NOMO-1 treated with dmso at 0.1 percent for 144 hours (cell line): ENCODE measurements around the gene TAB3.

Source experiments
- DNase-seq: peaks from one replicate; lab custom pipeline; 2025; ENCODE audit not compliant: unreplicated experiment; lab: John Stamatoyannopoulos, UW

The TAB3 gene

DNA sequence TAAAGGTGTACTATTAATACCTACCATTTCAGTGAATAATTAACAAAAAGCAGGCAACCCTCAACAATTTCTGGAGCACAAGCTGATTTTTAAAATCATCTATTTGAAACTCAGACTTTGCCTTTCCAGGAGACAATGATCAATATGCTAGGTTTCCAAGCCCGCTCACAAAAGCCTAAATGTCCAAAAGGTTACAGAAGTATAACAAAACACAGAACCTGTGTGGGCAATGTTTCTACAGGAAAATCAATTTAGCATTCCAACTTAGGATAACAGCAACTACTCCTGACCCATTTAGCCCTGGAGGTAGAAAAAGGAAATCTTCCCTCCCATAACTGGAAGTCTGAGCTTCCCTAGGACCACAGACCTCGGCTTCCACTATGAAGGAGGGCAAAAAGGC lies 3.9 kb downstream of the TAB3 start:
- DNase-seq = no peak

GRCh38 chrX:30883138-30883537 lies 5.9 kb downstream of the TAB3 start:
- DNase-seq = no peak

- DNase-seq = no peak
Observed at GRCh38 chrX:30881797-30882196, 7.3 kb downstream of the TAB3 start.

DNA sequence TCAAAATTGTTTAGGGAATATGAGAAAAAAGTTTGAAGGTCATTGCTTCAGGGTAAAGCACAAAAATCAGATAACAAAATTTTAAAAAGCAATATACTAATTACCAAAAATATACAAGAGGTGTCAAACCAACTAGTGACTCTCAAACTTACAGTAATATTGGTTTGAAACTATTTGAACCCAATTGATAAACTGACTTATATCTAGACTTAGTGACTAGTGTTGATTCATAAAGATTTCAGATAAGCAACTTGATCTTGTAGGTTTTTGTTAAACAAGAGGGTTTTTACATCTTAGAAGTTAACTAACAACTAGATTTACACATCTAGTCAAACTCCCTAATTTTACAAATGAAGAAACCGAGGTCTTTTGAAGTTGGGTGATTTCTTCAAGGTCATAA lies 7.7 kb downstream of the TAB3 start:
- no peak for DNase-seq

- no peak for DNase-seq
Observed at GRCh38 chrX:30880058-30880457, 9.0 kb downstream of the TAB3 start.

DNA sequence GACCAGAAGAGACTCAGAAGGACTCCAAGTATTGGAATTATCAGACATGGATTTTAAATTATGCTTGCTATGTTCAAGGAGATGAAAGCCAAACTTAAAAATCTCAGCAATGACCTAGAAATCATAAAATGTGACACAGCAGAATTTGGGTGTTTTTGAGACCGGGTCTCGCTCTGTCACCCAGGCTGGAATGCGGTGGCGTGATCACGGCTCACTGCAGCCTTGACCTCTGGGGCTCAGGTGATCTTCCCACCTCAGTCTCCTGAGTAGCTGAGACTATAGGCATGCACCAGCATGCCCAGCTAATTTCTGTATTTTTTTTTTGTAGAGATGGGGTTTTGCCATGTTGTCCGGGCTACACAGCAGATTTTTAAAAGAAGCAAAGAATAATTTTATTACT lies 12.7 kb downstream of the TAB3 start:
- DNase-seq = no peak

- no peak for DNase-seq
Observed at GRCh38 chrX:30875957-30876356, 13.1 kb downstream of the TAB3 start.

- no peak for DNase-seq
Observed at GRCh38 chrX:30874851-30875250, 14.2 kb downstream of the TAB3 start.

GRCh38 chrX:30870572-30870971 lies 18.5 kb downstream of the TAB3 start:
- no peak for DNase-seq

- DNase-seq = no peak
Observed at GRCh38 chrX:30865612-30866011, 23.4 kb downstream of the TAB3 start.

GRCh38 chrX:30865015-30865414 lies 24.0 kb downstream of the TAB3 start:
- DNase-seq = no peak

- DNase-seq = peak; percentile 25
Observed at GRCh38 chrX:30864383-30864785, 24.7 kb downstream of the TAB3 start.

- no peak for DNase-seq
Observed at GRCh38 chrX:30863974-30864373, 25.1 kb downstream of the TAB3 start.

GRCh38 chrX:30858098-30858497 lies 31.0 kb downstream of the TAB3 start:
- no peak for DNase-seq

DNA sequence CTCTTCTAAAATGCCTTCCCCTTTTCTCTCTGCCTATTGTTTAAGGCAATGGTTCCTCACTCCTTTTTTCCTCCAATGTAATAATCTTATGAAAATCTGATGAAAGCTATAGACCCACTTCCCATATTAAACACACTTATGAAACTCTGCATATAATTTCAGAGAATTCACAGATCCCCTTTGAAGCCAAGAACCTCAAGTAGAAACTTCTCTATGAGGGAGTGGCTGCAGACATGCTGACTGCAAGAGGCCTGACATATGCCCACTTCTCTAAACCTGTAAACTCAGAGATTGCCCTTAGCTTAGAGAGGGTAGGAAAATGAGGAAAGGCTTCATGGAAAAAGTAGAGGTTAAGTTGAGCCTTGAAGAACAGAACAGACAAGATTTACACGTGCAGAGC lies 37.6 kb downstream of the TAB3 start:
- DNase-seq = peak; percentile 0

DNA sequence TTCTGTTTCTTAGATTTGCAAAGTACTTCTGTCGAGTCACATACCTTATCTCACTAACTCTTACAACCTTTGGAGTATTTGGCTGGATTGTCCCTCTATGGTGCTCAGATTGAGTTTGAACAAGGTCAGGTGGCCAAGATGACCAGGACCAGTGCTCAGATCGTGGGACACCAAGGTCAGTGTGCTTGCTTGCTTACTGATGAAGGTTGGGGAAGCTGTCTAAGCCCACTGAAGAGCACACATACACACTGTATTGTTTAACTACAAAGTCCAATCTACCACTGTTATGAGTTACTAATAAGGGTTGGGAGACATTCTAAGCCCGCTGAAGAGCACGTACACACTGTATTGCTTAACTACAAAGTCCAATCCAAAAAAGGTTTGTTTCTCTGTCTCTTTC lies 53.7 kb downstream of the TAB3 start:
- no peak for DNase-seq

DNA sequence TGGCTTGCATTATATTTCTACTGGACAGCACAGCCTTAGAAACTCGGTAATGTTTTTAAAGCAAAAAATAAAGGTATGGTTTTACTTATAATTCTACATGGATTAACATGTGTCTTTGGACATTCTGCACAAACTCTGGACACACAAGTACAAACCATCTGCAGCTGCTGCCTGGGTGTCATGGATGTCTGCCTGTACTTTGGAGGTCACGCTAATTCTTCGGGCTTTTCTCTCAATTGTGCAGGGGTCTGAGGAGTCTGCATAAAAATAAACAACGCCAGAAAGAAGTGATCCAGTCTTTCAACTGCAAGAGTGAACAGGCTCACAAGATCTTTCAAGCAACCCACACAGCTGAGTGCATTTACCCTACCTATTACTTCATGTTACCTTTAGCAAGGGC lies 55.2 kb downstream of the TAB3 start:
- no peak for DNase-seq

DNA sequence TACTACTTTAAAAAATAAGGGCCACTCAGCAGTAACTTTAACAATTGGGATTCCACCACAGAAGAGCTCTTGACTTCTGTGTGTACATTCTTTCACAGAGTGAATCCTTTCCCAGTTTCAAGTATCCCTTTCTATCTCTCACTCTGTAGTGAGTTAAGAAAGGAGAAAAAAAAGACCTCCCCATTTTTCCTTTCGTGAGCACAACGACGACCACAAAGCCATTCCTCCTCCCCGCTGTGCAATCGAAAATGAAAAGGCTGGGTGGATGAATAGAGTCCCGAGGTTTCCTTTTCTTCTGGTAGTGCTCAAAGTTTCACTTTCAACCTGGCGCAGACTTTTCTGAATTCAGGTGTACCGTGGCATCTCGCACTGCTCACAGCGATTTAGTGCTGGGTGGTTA lies 58.0 kb downstream of the TAB3 start:
- no peak for DNase-seq

- DNase-seq = no peak
Observed at GRCh38 chrX:30830326-30830943, 58.6 kb downstream of the TAB3 start.

- DNase-seq = no peak
Observed at GRCh38 chrX:30824275-30824674, 64.8 kb downstream of the TAB3 start.

- DNase-seq = no peak
Observed at GRCh38 chrX:30822764-30823163, 66.3 kb downstream of the TAB3 start.

DNA sequence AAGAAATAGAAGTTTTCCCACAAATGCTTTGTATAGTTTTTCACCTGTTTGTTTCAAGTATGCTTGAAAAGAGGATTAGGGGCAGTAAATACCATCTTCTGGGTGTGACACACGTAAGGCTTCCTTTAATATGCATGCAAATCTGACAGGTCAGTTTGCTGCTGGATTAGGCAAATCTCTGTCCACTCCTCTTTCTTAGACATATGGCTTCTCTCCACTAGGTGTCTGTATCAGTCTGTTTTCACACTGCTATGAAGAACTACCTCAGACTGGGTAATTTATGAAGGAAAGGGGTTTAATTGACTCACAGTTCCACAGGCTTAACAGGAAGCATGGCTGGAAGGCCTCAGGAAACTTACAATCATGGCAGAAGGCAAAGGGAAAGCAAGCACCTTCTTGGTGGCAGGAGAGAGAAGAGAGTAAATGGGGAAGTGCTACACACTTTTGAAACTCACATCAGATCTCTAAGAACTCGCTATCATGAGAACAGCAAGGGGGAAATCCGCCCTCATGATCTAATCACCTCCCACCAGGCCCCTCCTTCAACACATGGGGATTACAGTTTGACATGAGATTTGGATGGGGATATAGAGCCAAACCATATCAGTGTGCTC lies 66.9 kb downstream of the TAB3 start:
- peak; percentile 27 for DNase-seq

DNA sequence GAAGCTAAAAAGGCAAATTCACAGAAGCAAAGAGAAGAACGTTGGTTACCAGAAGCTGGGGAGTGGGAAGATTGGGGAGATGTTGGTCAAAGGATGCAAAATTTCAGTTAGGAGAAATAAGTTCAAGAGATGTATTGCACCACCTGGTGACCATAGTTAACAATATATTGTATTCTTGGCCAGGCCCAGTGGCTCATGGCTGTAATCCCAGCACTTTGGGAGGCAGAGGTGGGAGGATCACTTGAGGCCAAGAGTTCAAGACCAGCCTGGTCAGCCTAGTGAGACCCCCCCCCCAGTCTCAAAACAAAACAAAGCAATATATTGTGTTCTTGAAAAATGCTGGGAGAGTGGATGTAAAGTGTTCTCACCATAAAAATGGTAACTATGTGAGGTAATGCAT lies 67.9 kb downstream of the TAB3 start:
- no peak for DNase-seq
